ENCODE measurements around the gene TAF1B. TPM values are rescaled to one million over a fixed set of nuclear protein-coding genes. Genes with fewer than 3 reads are reported as not detected.

The TAF1B gene
- total RNA-seq, 6 experiments from 2014 or later, result 4.8 to 8.1 (median 6.6) TPM

DNA sequence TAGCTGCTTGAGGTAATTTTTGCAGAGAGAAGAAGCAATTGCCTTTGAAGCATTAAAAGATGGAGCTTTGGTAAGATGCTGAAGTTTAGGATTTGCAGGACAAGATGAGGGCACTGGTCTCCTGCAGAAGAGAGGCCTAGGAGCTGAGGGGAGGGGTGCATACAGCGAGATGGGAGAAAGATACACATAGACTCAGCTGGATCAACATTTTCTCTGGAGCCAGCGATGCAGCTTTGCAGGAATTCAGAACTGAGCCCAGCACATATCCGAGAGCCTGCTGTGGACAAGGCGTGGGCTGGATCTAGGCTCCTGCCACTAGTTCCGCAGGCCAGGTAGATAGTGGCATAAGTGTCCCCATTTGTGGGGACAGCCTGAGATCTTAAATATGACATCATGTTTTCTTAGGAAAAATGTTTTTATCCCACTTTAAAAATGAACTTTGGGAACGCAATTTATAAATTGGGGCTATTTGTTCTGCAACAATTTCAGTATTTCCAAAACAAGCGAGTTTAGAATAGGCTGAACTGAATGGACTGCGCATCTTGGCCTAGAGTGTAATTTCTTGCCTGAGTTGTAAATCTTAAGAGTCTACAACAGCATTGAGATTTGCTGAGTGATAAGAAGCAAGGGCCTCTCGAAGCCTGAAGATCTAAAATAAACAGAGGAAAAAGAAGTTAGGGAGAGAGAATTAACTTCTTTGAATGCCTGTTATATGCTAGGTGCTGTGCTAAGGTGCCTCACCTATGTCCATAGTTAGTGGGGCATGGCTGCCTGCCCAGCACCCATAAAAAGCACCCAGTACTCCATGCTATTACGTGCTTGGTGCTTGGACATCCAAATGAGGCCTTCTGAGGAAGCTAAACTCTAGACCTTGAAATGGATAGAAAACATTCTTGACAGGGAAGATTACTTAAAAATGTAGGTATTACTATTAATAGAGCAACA, 125.6 kb downstream of the TAF1B start:
- ATAC-seq (no peak), DNase-seq (no peak)
- TF ChIP-seq POLR2A (IDR thresholded peaks at IDR 0.05), result no peak
- TF ChIP-seq, protein P1, sequence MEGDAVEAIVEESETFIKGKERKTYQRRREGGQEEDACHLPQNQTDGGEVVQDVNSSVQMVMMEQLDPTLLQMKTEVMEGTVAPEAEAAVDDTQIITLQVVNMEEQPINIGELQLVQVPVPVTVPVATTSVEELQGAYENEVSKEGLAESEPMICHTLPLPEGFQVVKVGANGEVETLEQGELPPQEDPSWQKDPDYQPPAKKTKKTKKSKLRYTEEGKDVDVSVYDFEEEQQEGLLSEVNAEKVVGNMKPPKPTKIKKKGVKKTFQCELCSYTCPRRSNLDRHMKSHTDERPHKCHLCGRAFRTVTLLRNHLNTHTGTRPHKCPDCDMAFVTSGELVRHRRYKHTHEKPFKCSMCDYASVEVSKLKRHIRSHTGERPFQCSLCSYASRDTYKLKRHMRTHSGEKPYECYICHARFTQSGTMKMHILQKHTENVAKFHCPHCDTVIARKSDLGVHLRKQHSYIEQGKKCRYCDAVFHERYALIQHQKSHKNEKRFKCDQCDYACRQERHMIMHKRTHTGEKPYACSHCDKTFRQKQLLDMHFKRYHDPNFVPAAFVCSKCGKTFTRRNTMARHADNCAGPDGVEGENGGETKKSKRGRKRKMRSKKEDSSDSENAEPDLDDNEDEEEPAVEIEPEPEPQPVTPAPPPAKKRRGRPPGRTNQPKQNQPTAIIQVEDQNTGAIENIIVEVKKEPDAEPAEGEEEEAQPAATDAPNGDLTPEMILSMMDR (IDR thresholded peaks at IDR 0.05), result no peak
- H3K4me3 ChIP-seq, result no peak overlapping the region
- H3K36me3 ChIP-seq, result peaks cover 0 to 25% (median 7%) of the 10 kb centered on the region in 4 donors
- H3K4me1 ChIP-seq, result no peaks in the 10 kb centered on the region
- H3K9me3 ChIP-seq, result no peaks in the 10 kb centered on the region
- no peaks in the 10 kb centered on the region for H3K27me3 ChIP-seq
- whole genome bisulfite sequencing (ENCODE audit: insufficient coverage, low coverage, low lambda C conversion rate, missing lambda C conversion rate), result 93% methylated on average over 9 of the region's 10 CpGs
- H3K27ac ChIP-seq, result no peak overlapping the region
- intact Hi-C loops (cut with DNase I), result no loop called here

DNA sequence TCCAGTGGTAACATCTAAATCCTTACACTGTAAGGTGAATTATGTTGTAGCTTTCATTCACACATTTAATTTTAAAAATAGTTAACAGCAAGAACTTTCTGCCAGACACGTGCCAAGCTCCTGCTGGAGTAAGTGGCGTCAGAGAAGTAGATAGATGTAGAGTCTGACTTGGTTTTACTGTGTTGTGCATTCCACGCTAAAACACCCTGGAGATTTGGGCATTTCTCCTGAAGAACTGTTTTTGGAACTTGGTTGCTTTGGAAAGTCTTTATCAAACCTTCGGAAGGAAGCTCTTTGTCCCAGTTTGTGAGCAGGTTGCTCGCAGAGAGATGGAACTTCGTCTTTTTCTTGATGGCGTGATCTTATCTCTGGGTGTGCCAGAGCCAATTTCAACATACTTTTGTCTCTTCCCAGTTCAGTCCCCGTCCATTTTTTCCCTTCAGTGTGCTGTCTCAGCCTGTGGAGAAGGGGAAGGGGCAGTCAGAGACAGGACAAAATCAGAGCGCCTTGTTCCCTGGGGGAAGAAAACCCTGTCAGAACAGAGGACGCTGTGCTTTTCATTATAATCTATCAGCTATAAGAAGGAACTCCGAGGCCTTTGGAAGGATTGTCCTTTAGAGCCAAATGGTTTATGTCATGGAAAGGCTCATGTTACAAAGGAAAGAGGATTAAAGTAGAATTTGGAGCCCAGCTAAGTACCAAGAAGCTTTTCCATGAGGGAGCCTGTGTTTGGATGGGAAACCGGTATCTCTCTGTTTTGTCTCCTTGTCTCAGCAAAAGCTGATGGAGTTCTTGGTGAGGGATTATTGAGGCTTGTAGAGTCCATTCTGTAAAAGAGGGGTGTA, 127.1 kb downstream of the TAF1B start:
- TF ChIP-seq POLR2A (IDR thresholded peaks at IDR 0.05), result no peak
- Histone ChIP-seq H3K4me1 (no peaks in the 10 kb centered on the region), H3K4me3 (no peak overlapping the region), H3K9me3 (no peaks in the 10 kb centered on the region), H3K27me3 (no peaks in the 10 kb centered on the region), H3K27ac (no peak overlapping the region), H3K36me3 (peaks cover 0 to 13% (median 5%) of the 10 kb centered on the region in 4 donors)
- intact Hi-C loops (cut with DNase I), result no loop called here
- 88% methylated on average over 12 of the region's 12 CpGs for WGBS (ENCODE audit: insufficient coverage, low coverage, low lambda C conversion rate, missing lambda C conversion rate)
- no peak for DNase-seq
- ATAC-seq, result no peak

DNA sequence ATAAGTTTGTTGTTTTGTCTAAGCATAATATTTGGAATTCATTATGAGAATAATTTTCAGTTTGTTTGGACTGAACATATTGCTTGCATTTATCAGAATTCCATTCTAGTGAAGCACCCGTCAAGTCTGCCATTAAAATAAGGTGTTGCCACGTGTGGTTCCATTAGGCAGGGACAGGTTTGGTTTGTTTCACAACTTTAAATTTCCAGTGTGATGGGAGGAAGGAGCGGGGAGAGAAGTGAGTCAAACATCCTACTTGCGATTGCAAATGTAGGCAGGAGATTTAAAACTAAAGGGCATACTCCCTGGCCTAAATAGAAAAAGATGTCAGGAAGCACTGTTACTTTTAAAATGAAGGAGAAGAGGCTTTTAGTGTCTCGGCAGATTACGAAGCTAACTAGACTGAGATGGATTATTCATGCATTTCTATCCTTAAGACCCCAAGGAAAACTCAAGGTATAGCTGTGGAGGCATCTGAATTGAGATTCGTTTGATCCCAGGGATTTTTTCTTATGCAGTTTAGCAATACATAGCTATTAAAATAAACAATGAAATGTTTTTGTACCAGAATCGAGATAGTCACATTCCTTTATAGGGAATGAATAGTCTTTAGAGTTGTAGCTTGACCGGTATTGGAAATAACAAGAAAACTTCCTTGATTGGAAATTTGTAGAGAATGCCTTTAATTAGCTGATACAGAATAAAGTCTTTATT, 128.0 kb downstream of the TAF1B start:
- peaks cover 0 to 10% (median 3%) of the 10 kb centered on the region in 4 donors for H3K36me3 ChIP-seq
- H3K4me3 ChIP-seq, result no peak overlapping the region
- H3K4me1 ChIP-seq, result peaks cover 0 to 3% (median 0%) of the 10 kb centered on the region in 4 donors
- DNase-seq (no peak), ATAC-seq (no peak)
- 80% methylated on average over 9 of the region's 9 CpGs for WGBS (ENCODE audit: insufficient coverage, low coverage, low lambda C conversion rate, missing lambda C conversion rate)
- intact Hi-C loops (cut with DNase I), result no loop called here
- TF ChIP-seq, protein P1 (IDR thresholded peaks at IDR 0.05), result no peak
- TF ChIP-seq POLR2A (IDR thresholded peaks at IDR 0.05), result no peak
- no peak overlapping the region for H3K27ac ChIP-seq
- H3K27me3 ChIP-seq, result no peaks in the 10 kb centered on the region
- H3K9me3 ChIP-seq, result no peaks in the 10 kb centered on the region

DNA sequence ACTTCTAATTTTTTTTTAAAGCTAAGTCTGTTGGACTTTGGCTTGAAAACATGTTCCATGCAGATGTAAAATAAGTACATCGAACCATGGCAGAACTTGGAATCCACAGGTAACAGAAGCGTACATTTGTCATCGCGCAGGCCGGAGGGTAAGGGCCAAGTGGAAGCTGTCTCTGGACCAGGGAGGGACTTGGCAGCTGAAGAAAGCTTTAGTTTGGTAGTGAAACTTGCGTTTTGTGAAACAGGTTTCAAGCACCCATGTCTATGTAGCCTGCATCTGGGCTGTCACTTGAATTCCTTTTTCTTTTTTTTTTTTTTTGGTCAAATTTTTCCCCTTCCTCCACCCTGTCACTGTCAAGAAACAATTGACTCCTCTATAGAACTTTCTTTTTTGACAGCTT, 128.6 kb downstream of the TAF1B start:
- TF ChIP-seq, protein P1 (IDR thresholded peaks at IDR 0.05), result no peak
- no peak for TF ChIP-seq POLR2A (IDR thresholded peaks at IDR 0.05)
- H3K9me3 ChIP-seq, result no peaks in the 10 kb centered on the region
- ATAC-seq (no peak), DNase-seq (no peak)
- H3K4me1 ChIP-seq, result peaks cover 0 to 3% (median 0%) of the 10 kb centered on the region in 4 donors
- H3K4me3 ChIP-seq, result no peak overlapping the region
- 88% methylated on average over 5 of the region's 6 CpGs for WGBS (ENCODE audit: insufficient coverage, low coverage, low lambda C conversion rate, missing lambda C conversion rate)
- no peaks in the 10 kb centered on the region for H3K27me3 ChIP-seq
- intact Hi-C loops (cut with DNase I), result no loop called here
- H3K27ac ChIP-seq, result no peak overlapping the region
- H3K36me3 ChIP-seq, result peaks cover 0 to 10% (median 3%) of the 10 kb centered on the region in 4 donors
